Mesendoderm (in vitro differentiated cells): ENCODE results near the gene ZNF14. TPM values are rescaled to one million over a fixed set of nuclear protein-coding genes. Genes with fewer than 3 reads are reported as not detected.

Experiments
- DNase-seq: peaks from one replicate; pipeline ENCODE4 v3.0.0; 2013
- H2AK5ac ChIP-seq: 2 replicates; pipeline ENCODE4 v1.6.1; 2013; ENCODE audit warnings: low read length, inconsistent platforms
- H2BK120ac ChIP-seq: 2 replicates; pipeline ENCODE4 v1.6.1; 2013; ENCODE audit warnings: low read depth, mild to moderate bottlenecking, low read length, moderate library complexity, mixed read lengths
- H2BK15ac ChIP-seq: replicated peaks from 2 replicates; pipeline ENCODE4 v1.6.1; 2013; ENCODE audit warnings: low read depth, mild to moderate bottlenecking, moderate library complexity
- H2BK5ac ChIP-seq: 2 replicates; pipeline ENCODE4 v1.6.1; 2013; ENCODE audit warnings: low read length, inconsistent platforms
- H3K18ac ChIP-seq: 2 replicates; pipeline ENCODE4 v1.6.1; 2013; ENCODE audit warnings: mild to moderate bottlenecking, low read length, mixed read lengths
- H3K23ac ChIP-seq: one replicate; pipeline ENCODE4 v1.6.1; 2013; ENCODE audit warnings: low read length
- H3K27ac ChIP-seq: 2 replicates; pipeline ENCODE4 v1.5.1; 2013; ENCODE audit warnings: low read depth, mild to moderate bottlenecking, inconsistent platforms, low read length, moderate library complexity
- H3K27me3 ChIP-seq: 2 replicates; pipeline ENCODE4 v1.6.1; 2013; ENCODE audit warnings: low read length, control low read depth, mild to moderate bottlenecking, inconsistent platforms; ENCODE audit not compliant: insufficient read depth, poor library complexity
- H3K36me3 ChIP-seq: 2 replicates; pipeline ENCODE4 v1.6.1; 2013; ENCODE audit warnings: low read length, inconsistent platforms; ENCODE audit not compliant: control insufficient read depth, insufficient read depth
- H3K4ac ChIP-seq: one replicate; pipeline ENCODE4 v1.6.1; 2013; ENCODE audit warnings: low read depth, mild to moderate bottlenecking, low read length, moderate library complexity
- H3K4me1 ChIP-seq: 2 replicates; pipeline ENCODE4 v1.6.1; 2013; ENCODE audit warnings: low read depth, low read length, inconsistent platforms; ENCODE audit not compliant: control insufficient read depth
- H3K4me2 ChIP-seq: 2 replicates; pipeline ENCODE4 v1.6.1; 2013; ENCODE audit warnings: low read length
- H3K4me3 ChIP-seq: 2 replicates; pipeline ENCODE4 v1.5.1; 2013; ENCODE audit warnings: mild to moderate bottlenecking, low read length
- H3K56ac ChIP-seq: one replicate; pipeline ENCODE4 v1.6.1; 2013; ENCODE audit warnings: low read length
- H3K79me1 ChIP-seq: 2 replicates; pipeline ENCODE4 v1.6.1; 2013; ENCODE audit warnings: low read length, inconsistent platforms
- H3K79me2 ChIP-seq: 2 replicates; pipeline ENCODE4 v1.6.1; 2013; ENCODE audit warnings: mild to moderate bottlenecking, low read length; ENCODE audit not compliant: control insufficient read depth, insufficient read depth
- H3K9ac ChIP-seq: 2 replicates; pipeline ENCODE4 v1.6.1; 2013; ENCODE audit warnings: low read length, inconsistent platforms
- H4K5ac ChIP-seq: one replicate; pipeline ENCODE4 v1.6.1; 2013; ENCODE audit warnings: low read length
- H4K8ac ChIP-seq: one replicate; pipeline ENCODE4 v1.6.1; 2013; ENCODE audit warnings: low read depth, mild to moderate bottlenecking, control low read depth, low read length, moderate library complexity
- WGBS: extraction: QIAGEN DNeasy Blood & Tissue Kit; methylation state at CpG from one replicate; pipeline ENCODE4 v1.1.7; 2013; ENCODE audit warnings: low lambda C conversion rate, missing lambda C conversion rate; ENCODE audit not compliant: insufficient coverage; ENCODE audit errors: extremely low coverage; 5-methylcytosine and 5-hydroxymethylcytosine counted together
- small RNA-seq: library from polyadenylated mRNA; stranded (forward); fragments of <200 nt; extraction: miRNeasy Mini kit (QIAGEN cat#:217004); gene quantifications from one replicate; pipeline ENCODE3, GENCODE V24; 2013; ENCODE audit not compliant: insufficient read depth

ZNF14 gene

DNA sequence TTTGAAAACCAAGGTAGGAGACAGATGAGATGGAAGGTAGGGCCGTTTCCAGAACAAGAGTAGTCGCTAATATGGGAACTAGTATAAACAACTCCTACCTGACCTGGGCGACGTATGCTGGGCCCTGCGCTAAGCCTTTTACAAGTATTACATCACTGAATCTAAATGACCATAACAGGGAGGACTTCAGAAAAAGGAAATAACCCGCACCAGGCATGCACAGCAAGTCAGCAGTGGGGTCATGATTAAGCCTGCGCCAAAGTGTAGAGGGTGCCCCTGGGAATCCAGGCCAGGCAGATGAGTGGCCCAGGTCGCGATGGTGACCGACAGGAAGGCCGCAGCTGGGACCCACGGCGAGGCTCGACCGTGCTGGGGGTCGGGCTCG is 70.0 kb downstream of the ZNF14 start:
- Histone ChIP-seq H3K27me3 (no peaks in the 10 kb centered on the region), H3K18ac (no peak overlapping the region), H3K9ac (peak overlapping the region; percentile 94), H4K5ac (no peak overlapping the region), H3K4ac (peak overlapping the region; percentile 46), H3K27ac (no peak overlapping the region), H2BK120ac (no peak overlapping the region), H4K8ac (no peak overlapping the region), H2BK15ac (no peak overlapping the region), H3K36me3 (peaks cover 11% of the 10 kb centered on the region), H3K79me2 (peaks cover 28% of the 10 kb centered on the region), H2BK5ac (no peak overlapping the region), H2AK5ac (peak overlapping the region; percentile 52), H3K4me3 (peak overlapping the region; percentile 90), H3K56ac (peak overlapping the region; percentile 98), H3K4me2 (peak overlapping the region; percentile 19), H3K4me1 (peaks cover 4% of the 10 kb centered on the region), H3K23ac (peak overlapping the region; percentile 99), H3K79me1 (peaks cover 25% of the 10 kb centered on the region)
- no peak for DNase-seq
- no CpG with 5 or more reads among the region's 17 CpGs for WGBS

- no CpG with 5 or more reads among the region's 8 CpGs for WGBS
- Histone ChIP-seq H3K79me1 (peaks cover 25% of the 10 kb centered on the region), H3K56ac (peak overlapping the region; percentile 98), H2AK5ac (no peak overlapping the region), H4K8ac (no peak overlapping the region), H2BK5ac (no peak overlapping the region), H3K4me2 (peak overlapping the region; percentile 19), H2BK120ac (no peak overlapping the region), H3K79me2 (peaks cover 28% of the 10 kb centered on the region), H2BK15ac (no peak overlapping the region), H3K4me1 (peaks cover 4% of the 10 kb centered on the region), H3K36me3 (peaks cover 13% of the 10 kb centered on the region), H3K4me3 (no peak overlapping the region), H3K4ac (no peak overlapping the region), H3K23ac (no peak overlapping the region), H3K27me3 (no peaks in the 10 kb centered on the region), H4K5ac (no peak overlapping the region), H3K18ac (no peak overlapping the region), H3K9ac (peak overlapping the region; percentile 94), H3K27ac (no peak overlapping the region)
- no peak for DNase-seq
Measured at GRCh38 chr19:19662344-19662743, 70.6 kb downstream of the ZNF14 start.

- Histone ChIP-seq H4K5ac (no peak overlapping the region), H3K4me1 (peaks cover 4% of the 10 kb centered on the region), H3K27ac (no peak overlapping the region), H2BK120ac (no peak overlapping the region), H4K8ac (no peak overlapping the region), H3K4ac (no peak overlapping the region), H3K9ac (no peak overlapping the region), H3K4me2 (peak overlapping the region; percentile 11), H3K27me3 (no peaks in the 10 kb centered on the region), H3K79me2 (peaks cover 28% of the 10 kb centered on the region), H3K36me3 (peaks cover 17% of the 10 kb centered on the region), H3K56ac (no peak overlapping the region), H3K18ac (no peak overlapping the region), H3K23ac (no peak overlapping the region), H3K79me1 (peaks cover 25% of the 10 kb centered on the region), H3K4me3 (no peak overlapping the region), H2BK15ac (no peak overlapping the region), H2BK5ac (no peak overlapping the region), H2AK5ac (no peak overlapping the region)
- DNase-seq: peak; percentile 54
- no CpG with 5 or more reads among the region's 18 CpGs for WGBS
Measured at GRCh38 chr19:19661675-19662251, 71.1 kb downstream of the ZNF14 start.

DNA sequence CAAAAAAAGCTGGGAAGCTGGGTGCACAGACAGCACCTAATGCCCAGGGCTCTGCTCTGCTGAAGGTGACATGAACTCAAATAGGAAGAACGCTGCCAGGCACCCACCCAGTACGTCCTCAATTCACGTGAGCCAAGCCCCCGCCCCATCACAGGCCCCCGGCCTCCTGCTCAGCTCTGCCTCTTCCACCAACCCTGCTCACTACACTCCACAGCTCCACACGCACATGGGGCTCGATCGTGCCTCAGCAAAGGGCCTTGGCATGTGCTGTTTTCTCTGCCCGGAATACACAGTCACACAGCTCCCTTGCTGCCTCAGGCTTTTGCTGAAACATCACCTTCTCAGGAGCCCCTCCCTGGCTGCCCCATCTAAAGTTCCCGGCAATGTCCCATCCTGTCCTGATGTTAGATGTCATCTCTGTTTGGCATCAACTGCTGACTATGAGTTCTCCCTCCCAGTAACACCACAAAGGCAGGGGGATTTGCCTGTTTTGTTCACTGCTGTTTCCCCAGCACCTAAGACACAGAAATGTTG is 71.7 kb downstream of the ZNF14 start:
- Histone ChIP-seq H3K4me3 (no peak overlapping the region), H3K27ac (no peak overlapping the region), H3K18ac (no peak overlapping the region), H4K8ac (no peak overlapping the region), H3K79me2 (peaks cover 28% of the 10 kb centered on the region), H3K4me2 (no peak overlapping the region), H3K4ac (no peak overlapping the region), H3K79me1 (peaks cover 25% of the 10 kb centered on the region), H3K23ac (no peak overlapping the region), H3K27me3 (no peaks in the 10 kb centered on the region), H3K9ac (no peak overlapping the region), H3K56ac (peak overlapping the region; percentile 25), H3K36me3 (peaks cover 18% of the 10 kb centered on the region), H4K5ac (no peak overlapping the region), H2AK5ac (no peak overlapping the region), H2BK5ac (no peak overlapping the region), H3K4me1 (peaks cover 4% of the 10 kb centered on the region), H2BK15ac (no peak overlapping the region), H2BK120ac (no peak overlapping the region)
- WGBS: no CpG with 5 or more reads among the region's 10 CpGs
- no peak for DNase-seq

Small RNA genes lying within 50 kb of the gene (small RNA-seq; reads per million reads assigned to genes)
- not detected for gene AC011458.2
- not detected for gene AC011477.5
